NCI-H2029 (cell line): ENCODE measurements around the gene ARHGAP9.

Source experiments
- DNase-seq: peaks from one replicate; lab custom pipeline; 2025; lab: John Stamatoyannopoulos, UW

Gene ARHGAP9

DNA sequence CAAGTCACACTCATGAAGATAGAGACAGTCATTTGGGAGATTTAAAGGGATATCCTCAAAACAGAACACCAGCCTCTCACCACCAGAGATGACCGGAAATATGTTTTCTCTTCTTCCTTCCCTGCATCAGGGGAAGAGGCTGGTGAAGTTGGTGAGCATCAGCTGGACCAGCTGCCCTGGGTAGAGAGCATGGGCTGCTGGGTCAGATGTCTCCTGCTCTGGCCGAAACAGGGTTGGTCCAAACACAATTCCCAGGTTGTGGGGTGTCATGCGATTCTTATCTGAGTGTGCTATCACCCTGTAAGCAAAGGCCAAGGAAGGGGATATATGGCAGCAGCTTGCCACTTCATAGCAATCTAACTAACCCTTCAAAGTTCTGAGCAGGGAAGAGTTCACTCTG lies 7.3 kb downstream of the ARHGAP9 start:
- DNase-seq = no peak

DNA sequence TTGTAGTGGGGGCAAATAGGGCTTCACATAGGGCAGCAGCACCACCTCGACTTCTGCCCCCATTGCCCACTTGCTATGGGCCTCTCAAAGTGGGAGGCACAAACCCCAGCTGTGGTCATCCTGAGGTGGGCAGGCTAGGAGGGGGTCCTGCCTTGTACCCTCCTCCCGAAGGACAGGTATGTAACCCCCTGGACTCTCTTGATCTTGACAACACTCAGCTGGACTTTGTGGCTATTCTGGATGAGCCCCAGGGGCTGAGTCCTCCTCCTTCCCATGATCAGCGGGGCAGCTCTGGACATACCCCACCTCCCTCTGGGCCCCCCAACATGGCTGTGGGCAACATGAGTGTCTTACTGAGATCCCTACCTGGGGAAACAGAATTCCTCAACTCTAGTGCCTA lies 8.0 kb downstream of the ARHGAP9 start:
- DNase-seq = no peak

DNA sequence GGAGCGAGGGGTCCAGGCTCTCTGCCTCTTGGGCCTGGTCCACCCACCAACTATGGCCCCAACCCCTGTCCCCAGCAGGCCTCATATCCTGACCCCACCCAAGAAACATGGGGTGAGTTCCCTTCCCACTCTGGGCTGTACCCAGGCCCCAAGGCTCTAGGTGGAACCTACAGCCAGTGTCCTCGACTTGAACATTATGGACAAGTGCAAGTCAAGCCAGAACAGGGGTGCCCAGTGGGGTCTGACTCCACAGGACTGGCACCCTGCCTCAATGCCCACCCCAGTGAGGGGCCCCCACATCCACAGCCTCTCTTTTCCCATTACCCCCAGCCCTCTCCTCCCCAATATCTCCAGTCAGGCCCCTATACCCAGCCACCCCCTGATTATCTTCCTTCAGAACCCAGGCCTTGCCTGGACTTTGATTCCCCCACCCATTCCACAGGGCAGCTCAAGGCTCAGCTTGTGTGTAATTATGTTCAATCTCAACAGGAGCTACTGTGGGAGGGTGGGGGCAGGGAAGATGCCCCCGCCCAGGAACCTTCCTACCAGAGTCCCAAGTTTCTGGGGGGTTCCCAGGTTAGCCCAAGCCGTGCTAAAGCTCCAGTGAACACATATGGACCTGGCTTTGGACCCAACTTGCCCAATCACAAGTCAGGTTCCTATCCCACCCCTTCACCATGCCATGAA lies 8.6 kb downstream of the ARHGAP9 start:
- DNase-seq = no peak

DNA sequence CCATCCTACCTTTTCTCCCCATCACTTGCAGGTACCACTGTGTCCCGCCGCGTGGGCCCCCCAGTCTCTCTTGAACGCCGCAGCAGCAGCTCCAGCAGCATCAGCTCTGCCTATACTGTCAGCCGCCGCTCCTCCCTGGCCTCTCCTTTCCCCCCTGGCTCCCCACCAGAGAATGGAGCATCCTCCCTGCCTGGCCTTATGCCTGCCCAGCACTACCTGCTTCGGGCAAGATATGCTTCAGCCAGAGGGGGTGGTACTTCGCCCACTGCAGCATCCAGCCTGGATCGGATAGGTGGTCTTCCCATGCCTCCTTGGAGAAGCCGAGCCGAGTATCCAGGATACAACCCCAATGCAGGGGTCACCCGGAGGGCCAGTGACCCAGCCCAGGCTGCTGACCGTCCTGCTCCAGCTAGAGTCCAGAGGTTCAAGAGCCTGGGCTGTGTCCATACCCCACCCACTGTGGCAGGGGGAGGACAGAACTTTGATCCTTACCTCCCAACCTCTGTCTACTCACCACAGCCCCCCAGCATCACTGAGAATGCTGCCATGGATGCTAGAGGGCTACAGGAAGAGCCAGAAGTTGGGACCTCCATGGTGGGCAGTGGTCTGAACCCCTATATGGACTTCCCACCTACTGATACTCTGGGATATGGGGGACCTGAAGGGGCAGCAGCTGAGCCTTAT lies 9.2 kb downstream of the ARHGAP9 start:
- DNase-seq = no peak

DNA sequence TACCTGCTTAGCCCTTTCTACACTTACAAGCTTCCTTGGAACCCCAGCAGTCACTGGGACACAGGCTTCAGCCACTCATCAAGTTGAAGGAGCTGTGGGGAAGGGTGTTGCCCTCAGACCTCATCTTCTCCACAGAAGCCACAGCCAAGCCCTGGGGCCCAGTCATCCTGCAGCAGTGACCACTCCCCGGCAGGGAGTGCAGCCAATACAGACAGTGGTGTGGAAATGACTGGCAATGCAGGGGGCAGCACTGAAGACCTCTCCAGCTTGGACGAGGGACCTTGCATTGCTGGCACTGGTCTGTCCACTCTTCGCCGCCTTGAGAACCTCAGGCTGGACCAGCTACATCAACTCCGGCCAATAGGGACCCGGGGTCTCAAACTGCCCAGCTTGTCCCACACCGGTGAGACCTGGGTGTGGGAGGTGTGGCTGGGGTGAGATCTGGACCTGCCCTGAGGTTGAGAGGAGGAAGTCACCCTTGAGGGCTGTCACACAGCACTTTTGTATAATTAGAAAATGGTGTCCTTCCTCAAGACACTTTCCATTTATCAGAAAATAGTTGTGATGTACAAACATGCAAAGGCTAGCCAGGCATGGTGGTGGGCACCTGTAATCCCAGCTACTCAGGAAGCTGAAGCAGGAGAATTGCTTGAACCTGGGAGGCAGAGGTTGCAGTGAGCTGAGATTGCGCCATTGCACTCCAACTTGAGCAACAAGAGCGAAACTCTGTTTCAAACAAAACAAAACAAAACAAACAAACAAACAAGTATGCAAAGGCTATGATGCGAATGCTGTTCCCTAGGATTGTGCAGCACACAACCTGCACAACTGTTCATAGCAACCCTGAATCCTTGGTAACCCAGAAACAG lies 10.1 kb downstream of the ARHGAP9 start:
- DNase-seq = no peak

DNA sequence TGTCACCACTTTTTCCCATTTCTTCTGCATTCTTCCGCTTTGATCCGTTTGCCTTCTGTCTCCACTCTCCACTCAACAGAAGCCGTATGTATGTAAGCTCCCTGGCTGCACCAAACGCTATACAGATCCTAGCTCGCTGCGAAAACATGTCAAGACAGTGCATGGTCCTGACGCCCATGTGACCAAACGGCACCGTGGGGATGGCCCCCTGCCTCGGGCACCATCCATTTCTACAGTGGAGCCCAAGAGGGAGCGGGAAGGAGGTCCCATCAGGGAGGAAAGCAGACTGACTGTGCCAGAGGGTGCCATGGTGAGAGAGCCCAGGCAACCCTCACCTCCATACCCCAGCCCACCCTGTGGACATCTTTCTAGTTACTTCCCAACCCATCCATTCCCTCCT lies 11.8 kb downstream of the ARHGAP9 start:
- DNase-seq = no peak

DNA sequence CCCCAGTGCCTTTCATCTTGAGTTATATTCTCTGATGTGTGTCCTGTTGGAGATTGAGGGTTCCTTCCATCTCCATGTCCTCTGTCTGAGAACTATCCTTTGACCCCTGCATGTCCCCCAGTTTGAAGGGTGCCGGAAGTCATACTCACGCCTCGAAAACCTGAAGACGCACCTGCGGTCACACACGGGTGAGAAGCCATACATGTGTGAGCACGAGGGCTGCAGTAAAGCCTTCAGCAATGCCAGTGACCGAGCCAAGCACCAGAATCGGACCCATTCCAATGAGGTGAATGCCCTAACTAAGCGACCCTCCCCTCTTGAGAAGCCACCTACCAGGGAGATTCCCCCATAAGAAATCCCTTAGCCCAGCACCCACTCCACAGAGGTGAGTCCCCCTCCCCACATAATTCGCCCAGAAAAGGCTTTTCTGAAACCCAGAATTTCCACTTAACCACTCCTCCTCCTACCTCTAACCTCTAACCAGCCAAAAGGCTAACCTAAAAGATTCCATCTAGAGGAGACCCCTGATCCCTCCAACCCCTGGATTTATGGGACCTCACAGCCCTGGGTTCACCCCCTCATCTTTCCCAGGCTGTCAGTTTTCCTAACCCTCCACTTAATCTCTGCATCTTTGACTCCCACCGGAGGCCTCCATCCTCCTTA lies 12.3 kb downstream of the ARHGAP9 start:
- DNase-seq = no peak

DNA sequence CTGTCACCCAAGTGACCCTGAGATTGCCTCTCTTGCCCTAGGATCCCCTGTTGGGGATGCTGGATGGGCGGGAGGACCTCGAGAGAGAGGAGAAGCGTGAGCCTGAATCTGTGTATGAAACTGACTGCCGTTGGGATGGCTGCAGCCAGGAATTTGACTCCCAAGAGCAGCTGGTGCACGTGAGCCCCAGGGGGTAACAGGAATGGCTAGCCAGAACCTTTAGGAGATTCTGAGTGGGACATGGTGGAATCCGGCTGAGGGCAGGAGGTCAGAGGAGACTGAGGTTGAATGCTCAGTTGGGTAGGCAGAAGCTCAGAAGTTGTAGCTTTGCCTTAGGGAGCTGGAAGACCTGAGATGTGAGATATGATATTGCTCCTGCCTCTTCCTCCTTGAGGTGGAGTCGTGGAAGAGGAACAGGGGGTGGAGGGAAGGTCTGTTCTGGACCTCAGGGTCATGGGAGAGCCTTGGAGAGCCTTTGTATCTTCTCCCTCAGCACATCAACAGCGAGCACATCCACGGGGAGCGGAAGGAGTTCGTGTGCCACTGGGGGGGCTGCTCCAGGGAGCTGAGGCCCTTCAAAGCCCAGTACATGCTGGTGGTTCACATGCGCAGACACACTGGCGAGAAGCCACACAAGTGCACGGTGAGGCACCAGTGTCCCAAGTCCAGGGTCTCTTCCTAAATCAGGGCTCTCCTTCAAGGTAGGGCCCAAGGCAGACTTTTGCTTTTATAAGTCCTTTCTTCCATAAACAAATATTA lies 13.7 kb downstream of the ARHGAP9 start:
- DNase-seq = no peak

DNA sequence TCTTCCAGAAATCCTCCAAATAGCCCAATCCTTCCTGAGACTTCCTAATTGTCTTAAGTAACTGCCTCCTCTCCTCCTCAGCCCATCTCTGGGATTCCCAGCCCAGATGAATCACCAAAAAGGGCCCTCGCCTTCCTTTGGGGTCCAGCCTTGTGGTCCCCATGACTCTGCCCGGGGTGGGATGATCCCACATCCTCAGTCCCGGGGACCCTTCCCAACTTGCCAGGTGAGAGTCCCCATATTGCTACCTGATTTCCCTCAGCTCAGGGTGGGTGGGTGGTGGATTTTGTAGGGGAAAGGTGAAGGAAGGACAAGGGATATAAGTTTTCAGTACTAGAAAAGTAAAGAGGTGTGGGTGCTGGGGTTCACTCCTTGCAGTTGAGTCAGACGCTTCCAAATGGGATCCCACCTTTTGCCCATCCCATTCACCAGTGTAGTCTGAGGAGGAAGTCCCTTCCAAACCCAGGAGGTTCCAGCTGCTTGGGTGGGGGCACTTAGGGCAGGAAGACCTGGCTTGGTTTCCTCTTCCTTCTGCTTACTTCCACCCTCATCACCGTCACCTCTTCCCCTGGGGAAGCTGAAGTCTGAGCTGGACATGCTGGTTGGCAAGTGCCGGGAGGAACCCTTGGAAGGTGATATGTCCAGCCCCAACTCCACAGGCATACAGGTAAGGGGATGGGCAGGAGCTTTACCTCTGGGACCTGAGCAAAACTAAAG lies 14.5 kb downstream of the ARHGAP9 start:
- DNase-seq = no peak

DNA sequence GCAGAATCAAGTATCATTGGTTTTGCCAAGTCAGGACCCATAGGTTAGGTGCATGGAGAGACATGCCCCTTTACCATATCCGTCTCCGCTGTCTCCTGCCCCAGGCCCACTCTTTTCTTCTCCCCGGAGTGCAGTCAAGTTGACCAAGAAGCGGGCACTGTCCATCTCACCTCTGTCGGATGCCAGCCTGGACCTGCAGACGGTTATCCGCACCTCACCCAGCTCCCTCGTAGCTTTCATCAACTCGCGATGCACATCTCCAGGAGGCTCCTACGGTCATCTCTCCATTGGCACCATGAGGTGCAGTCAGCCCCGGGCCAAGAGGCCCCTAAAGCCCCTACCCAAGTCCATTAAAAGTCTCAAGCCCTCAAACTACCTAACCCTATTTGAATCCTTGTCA lies 15.1 kb downstream of the ARHGAP9 start:
- no peak for DNase-seq

DNA sequence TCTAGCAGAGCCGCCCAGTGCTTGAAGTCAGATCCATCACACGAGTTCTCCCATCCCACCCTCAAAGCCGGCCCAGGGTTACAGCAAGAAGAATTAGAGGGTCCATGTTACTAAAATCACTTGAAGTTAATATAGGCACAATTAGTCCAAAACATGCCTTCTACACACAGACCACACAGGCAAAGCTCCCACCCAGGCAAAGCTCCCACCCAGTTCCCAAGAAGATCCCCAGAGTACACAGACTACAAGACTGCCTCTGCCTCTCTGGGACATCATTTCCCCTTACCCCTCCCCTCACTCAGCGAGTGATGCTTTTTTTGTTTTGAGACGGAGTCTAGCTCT lies 16.8 kb downstream of the ARHGAP9 start:
- no peak for DNase-seq

DNA sequence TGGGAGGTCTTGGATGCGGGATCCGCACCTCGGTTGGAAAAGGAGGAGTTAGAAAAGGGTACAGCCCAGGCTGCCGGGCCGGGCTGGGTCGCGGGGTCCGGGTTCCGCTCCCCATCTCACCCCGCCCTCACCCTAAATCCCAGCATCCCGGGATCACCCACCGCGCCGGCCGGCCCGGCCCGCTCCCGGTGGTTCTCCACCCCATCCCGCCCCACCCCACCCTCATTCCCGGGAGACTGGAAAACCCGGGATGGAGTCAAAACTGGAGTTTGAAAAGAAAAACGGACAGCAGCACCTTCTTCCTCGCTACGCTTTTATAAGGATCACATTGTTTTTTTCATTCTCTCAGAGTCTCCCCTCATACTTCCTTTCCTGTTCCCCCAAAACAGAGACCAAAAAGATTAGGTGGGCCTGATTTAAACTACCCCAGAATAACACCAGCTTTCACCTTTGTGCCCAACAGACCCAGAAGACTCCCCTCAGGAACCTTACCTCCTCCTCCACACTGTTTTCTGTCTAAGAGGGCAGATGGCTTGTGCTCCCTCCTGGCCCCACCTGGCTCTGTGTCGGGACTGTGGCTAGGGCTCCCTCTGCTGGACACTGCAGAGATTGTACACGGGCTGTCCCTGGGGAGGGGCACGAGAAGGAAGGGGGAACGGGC lies 17.3 kb downstream of the ARHGAP9 start:
- DNase-seq = peak; percentile 91

DNA sequence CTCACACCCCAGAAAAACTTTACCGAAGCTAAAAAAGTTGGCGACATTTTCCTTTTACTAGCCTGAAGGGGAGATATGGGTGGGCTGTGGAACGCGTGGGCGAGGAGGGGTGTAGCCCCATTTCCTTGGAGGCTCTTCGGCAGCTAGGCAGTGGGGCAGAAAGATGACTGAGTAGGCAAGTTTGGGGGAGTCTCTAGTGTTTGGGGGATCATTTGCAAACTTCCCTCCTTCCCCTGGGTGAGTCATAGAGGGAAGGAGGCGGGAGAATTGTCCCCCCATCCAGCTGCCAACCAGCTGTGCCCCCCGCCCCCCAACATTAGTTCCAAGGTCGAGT lies 17.8 kb downstream of the ARHGAP9 start:
- no peak for DNase-seq

DNA sequence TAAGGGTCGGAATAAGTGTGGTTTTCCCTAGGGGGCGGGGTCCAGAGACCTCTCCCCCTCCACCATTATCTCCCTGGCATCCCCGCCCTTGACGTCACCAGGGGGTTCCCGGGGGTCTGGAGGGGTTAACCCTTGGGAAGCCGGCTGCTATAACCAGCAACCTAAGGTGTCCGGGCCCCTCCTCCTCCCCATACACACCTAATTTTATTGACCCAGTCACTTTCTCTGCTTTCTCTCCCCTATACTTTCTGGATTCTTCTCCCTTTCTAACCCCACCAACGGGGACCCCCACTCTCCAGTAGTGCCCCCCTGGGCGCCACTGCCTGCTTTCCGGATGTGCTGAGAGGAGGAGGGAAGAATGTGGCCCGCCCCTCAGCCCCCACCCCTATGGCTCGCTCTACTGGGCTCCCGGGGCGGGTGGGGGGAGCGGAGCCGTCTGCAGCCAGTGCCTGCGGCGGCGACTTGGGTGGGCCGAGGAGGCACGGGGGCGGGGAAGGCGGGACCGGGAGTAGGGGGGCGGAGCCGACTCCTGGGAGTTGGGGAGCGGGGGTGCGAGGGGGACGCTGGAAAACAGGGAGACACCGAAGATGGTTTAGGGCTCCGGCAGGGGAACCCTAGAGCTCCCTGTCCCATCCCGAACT lies 18.3 kb downstream of the ARHGAP9 start:
- no peak for DNase-seq

DNA sequence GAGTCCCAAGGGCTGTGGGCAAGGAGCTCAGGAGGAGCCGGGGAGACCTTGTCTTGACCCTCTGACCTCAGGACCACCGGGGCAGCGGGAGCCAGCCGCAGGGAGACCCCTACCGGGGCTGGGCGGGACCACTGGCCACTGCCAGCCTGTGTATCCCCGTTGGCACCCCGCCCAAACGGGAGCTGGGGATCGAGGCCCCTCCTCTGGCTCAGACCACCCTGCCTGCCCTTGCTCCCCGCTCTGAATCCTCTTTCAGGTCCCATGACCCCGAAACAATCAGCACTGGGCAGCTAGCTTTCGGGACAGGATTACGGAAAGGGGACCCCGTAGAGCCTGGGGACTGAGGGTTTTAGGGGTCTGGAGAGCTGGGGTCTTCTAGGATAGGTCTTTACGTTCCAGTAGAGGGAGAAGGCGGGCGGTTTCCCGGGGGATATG lies 18.8 kb downstream of the ARHGAP9 start:
- no peak for DNase-seq

DNA sequence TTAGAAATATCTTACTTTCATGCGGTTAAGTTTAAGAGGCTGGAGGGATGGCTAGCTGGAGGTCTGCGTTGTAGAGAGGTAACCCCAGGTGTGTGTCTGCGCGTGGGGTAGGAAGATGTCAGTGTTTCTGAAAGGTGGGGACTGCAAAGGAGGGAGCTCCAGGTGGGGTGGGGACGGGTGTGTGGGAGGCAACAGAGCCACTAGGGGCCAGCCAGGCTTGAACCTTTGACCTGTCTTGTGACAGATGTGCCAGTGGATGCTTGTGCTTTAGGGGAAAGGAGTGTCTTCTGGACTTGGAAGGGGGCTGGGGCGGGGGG lies 19.2 kb downstream of the ARHGAP9 start:
- DNase-seq = no peak

DNA sequence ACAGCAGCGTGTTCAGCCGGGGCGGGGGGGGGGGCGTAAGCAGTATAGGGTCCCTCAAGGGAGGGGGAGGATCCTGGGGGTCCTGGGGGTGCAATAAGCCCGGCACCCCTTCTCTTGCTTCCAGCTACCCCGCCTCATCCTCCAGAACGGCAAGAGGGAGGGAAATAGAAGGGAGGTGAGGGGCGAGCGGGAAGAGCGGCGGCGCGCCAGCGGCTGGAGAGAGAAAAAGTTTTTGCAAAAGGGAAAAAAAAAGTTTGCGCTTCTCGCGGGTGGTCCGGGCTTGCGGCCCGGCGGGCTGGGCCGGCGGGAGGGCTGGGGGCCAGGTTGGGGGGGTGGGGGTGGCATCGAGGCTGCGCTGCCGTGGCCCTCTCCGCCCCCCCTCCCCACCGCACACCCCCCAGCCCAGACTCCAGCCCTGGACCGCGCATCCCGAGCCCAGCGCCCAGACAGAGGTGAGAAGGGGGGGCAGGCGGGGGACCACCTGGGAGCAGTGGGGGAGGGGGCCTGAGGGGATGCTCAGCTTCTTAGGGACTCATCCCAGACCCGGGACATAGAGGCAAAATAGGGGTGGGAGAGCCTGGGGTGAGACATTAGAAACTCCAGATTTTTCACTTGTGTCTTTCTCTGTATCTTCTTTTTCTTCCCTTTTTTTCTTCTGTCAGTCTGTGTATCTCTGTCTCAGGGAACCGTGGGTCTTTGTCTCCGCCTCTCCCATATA lies 19.8 kb downstream of the ARHGAP9 start, which contains the start of gene GLI1:
GLI1 (plus strand) TSS at position 36 of the 718 bp plus-strand sequence. CDS start 3,907 bp downstream, outside the sequence.
- no peak for DNase-seq

DNA sequence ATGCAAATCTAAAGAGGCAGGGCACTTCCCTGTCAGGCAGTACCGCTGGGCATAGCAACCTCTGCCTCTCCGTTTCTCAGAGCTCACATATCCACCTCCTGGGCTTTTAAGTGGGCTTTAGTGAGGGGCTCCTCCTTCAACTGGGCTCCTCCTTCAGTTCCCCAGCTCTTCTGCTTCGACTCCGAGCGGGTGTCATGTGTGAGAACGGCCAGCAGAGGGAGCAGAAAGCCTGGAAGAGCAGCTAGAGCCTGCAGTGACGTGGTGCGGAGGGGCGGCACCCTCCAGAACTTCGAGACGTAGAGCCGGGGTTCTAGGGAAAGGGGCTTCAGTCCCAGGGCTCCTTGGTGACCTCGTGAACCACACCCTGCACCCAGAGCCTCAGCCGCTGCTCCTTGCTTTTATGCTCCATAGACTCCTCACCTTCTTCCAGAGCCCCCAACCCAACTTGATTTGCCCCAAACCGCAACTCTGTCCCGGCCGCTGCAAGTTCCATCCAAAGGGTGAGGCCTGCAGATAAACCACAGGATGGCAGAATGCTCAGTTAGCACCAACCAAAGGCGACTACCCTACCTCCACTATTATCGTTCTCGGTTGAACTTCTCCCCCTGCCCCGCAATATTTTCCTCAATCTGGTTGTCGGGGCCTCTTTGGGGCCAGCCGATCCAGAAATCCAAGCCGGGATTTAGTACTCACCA lies 20.5 kb downstream of the ARHGAP9 start:
- DNase-seq = peak; percentile 92

DNA sequence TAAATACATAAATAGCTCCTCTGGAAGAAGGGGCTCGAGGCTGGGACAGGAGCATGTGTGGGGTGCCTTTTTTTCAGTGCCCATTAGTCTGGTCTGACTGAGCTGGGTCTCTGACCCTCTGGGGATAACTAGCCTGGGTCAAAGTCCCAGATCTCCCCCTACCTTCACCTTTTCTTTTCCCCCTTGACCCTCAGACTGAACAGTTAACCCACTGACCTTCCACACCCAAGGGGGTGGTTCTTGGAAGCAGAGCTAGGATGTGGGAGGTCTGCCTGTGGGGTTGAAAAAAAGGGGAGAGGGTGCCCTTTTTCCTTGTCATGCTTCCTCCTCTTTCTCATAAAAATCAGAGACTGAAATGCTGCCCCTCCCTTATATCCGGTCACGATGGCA lies 21.0 kb downstream of the ARHGAP9 start:
- no peak for DNase-seq
